ENCODE data around the gene AK8. TPM values are rescaled to one million over a fixed set of nuclear protein-coding genes. Genes with fewer than 3 reads are reported as not detected.
"Not testable (repeated sequence)": the region's sequence is repeated elsewhere in the genome, so short reads cannot be mapped to it uniquely, and the experiment has no call there.

The AK8 gene
- total RNA-seq, 2 donors from 2014 or later, result 0.26 TPM; not detected in 1

DNA sequence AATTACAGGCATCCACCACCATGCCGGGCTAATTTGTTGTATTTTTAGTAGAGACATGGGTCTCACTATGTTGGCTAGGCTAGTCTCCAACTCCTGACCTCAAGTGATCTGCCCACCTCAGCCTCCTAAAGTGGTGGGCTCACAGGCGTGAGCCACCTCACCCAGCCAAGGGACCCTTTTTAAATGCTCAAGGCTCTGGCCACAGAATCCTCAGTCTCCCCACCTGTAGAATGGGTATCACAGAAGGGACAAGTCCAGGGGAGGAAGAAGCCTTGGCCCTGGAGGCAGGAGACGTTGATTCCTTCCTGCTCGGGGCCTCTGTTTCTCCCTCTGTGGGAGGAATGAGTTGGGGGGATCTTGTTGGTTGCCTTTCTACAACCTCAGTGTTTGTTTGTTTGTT is 162.1 kb downstream of the AK8 start:
- no peak for TF ChIP-seq POLR2A (IDR thresholded peaks at IDR 0.05)
- TF ChIP-seq, protein P1, sequence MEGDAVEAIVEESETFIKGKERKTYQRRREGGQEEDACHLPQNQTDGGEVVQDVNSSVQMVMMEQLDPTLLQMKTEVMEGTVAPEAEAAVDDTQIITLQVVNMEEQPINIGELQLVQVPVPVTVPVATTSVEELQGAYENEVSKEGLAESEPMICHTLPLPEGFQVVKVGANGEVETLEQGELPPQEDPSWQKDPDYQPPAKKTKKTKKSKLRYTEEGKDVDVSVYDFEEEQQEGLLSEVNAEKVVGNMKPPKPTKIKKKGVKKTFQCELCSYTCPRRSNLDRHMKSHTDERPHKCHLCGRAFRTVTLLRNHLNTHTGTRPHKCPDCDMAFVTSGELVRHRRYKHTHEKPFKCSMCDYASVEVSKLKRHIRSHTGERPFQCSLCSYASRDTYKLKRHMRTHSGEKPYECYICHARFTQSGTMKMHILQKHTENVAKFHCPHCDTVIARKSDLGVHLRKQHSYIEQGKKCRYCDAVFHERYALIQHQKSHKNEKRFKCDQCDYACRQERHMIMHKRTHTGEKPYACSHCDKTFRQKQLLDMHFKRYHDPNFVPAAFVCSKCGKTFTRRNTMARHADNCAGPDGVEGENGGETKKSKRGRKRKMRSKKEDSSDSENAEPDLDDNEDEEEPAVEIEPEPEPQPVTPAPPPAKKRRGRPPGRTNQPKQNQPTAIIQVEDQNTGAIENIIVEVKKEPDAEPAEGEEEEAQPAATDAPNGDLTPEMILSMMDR (IDR thresholded peaks at IDR 0.05), result no peak
- WGBS, 2 donors, result 76 to 93% methylated on average over 3 to 4 of the region's 4 CpGs
- H3K4me3 ChIP-seq, result no peak overlapping the region
- no peak overlapping the region for H3K27ac ChIP-seq
- ATAC-seq, result no peak
- H3K36me3 ChIP-seq (replicated peaks in 1 of 2; ENCODE audit: insufficient read depth in 1 of 2, low read depth in 2 of 2), result no peaks in the 10 kb centered on the region
- no peak for DNase-seq
- H3K9me3 ChIP-seq, result no peaks in the 10 kb centered on the region
- H3K4me1 ChIP-seq, result no peaks in the 10 kb centered on the region
- no peaks in the 10 kb centered on the region for H3K27me3 ChIP-seq
- intact Hi-C loops (cut with DNase I), result no loop called here

DNA sequence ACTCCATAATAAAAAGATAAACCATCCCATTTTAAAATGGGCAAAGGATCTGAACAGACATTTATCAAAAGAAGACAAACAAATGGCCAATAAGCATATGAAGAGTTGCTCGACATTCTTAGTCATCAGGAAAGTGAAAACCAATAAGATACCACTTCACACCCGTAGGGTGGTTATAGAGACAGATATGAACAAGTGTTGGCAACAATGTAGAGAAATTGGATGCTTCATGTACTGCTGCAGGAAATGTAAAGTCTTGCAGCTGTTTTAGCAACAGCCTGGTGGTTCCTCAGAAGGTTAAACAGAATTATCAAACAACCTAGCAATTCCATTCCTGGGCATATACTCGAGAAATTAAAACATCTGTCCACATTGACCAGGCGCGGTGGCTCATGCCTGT is 165.3 kb downstream of the AK8 start:
- WGBS, 2 donors, result 68 to 73% methylated on average over 5 of the region's 5 CpGs
- H3K9me3 ChIP-seq, result no peaks in the 10 kb centered on the region
- TF ChIP-seq, protein P1 (IDR thresholded peaks at IDR 0.05), result no peak
- no peak for TF ChIP-seq POLR2A (IDR thresholded peaks at IDR 0.05)
- H3K36me3 ChIP-seq (replicated peaks in 1 of 2; ENCODE audit: insufficient read depth in 1 of 2, low read depth in 2 of 2), result no peaks in the 10 kb centered on the region
- no peaks in the 10 kb centered on the region for H3K27me3 ChIP-seq
- no peak overlapping the region for H3K27ac ChIP-seq
- no peak for DNase-seq
- ATAC-seq, result no peak
- H3K4me3 ChIP-seq, result no peak overlapping the region
- intact Hi-C loops (cut with DNase I), result no loop called here
- H3K4me1 ChIP-seq, result no peaks in the 10 kb centered on the region

DNA sequence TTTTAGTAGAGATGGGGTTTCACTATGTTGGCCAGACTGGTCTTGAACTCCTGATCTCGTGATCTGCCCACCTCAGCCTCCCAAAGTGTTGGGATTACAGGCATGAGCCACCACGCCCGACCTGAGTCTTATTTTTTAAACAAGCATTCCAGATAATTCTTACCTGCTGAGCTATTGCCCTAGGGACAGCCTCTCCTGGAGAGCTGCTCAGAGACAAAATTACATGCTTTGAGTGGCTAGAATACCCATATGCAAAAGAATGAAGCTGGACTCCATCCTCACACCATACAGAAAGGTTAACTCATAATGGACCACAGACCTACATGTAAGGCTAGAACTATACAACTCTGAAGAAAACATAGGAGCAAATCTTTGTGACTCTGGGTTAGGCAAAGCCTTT is 166.2 kb downstream of the AK8 start:
- DNase-seq, result no peak
- Histone ChIP-seq H3K4me3 (no peak overlapping the region), H3K9me3 (no peaks in the 10 kb centered on the region), H3K4me1 (no peaks in the 10 kb centered on the region), H3K27me3 (no peaks in the 10 kb centered on the region), H3K36me3 (replicated peaks in 1 of 2; ENCODE audit: insufficient read depth in 1 of 2, low read depth in 2 of 2) (no peaks in the 10 kb centered on the region), H3K27ac (no peak overlapping the region)
- WGBS, 2 donors, result 61 to 79% methylated on average over 3 of the region's 3 CpGs
- intact Hi-C loops (cut with DNase I), result no loop called here
- no peak for TF ChIP-seq POLR2A (IDR thresholded peaks at IDR 0.05)
- TF ChIP-seq, protein P1 (IDR thresholded peaks at IDR 0.05), result no peak
- ATAC-seq, result no peak

DNA sequence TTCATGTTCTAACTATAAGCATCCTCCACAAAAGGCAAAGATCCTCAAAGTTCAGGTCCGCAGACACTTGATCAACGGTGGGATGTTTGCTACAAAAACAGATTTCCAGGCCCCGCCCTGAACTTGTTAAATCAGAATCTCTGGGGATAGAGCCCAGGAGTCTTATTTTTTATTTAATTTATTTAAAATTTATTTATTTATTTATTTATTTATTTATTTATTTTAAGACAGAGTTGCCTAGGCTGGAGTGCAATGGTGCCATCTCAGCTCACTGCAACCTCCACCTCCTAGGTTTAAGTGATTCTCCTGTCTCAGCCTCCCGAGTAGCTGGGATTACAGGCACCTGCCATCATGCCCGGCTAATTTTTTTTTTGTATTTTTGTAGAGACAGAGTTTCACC is 166.9 kb downstream of the AK8 start:
- DNase-seq; H3K27me3 ChIP-seq; H3K4me3 ChIP-seq; intact Hi-C loops (cut with DNase I); H3K4me1 ChIP-seq; H3K36me3 ChIP-seq (replicated peaks in 1 of 2; ENCODE audit: insufficient read depth in 1 of 2, low read depth in 2 of 2); H3K27ac ChIP-seq; H3K9me3 ChIP-seq; ATAC-seq: not testable (repeated sequence)
- 87 to 90% methylated on average over 5 of the region's 5 CpGs for WGBS, 2 donors

DNA sequence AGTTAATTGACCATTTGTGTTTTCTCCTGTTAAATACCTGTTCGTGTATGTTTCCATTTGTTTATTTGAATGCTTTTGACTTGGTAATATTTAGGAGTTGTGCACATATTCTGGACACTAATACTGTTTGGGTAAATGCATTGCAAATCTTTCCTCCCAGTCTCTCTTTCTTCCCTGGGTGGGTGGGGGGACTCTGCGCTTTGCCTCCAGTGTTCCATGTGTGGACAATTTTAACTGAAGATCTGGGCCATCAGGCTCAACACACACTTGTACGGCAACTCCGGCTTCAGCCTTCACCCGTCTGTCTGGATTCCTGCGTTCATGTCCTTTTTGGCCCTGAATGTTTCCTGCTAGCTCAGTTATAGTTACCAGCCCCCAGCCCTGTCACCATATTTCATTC is 167.8 kb downstream of the AK8 start:
- peaks cover 0 to 3% of the 10 kb centered on the region in 2 donors for H3K27me3 ChIP-seq
- no peak for TF ChIP-seq POLR2A (IDR thresholded peaks at IDR 0.05)
- TF ChIP-seq, protein P1 (IDR thresholded peaks at IDR 0.05), result no peak
- no peak for DNase-seq
- H3K4me1 ChIP-seq, result no peaks in the 10 kb centered on the region
- H3K9me3 ChIP-seq, result no peaks in the 10 kb centered on the region
- WGBS, 2 donors, result 75 to 76% methylated on average over 6 of the region's 6 CpGs
- intact Hi-C loops (cut with DNase I), result no loop called here
- no peak overlapping the region for H3K27ac ChIP-seq
- H3K4me3 ChIP-seq, result no peak overlapping the region
- ATAC-seq, result no peak
- H3K36me3 ChIP-seq (replicated peaks in 1 of 2; ENCODE audit: insufficient read depth in 1 of 2, low read depth in 2 of 2), result no peaks in the 10 kb centered on the region

Data from body of pancreas (tissue), 4 donors.